Astrocyte of the cerebellum (primary cell): ENCODE measurements around the gene RLF.

Experiments used
- DNase-seq: peaks from one replicate; pipeline ENCODE4 v3.0.0-alpha.2; 2011; ENCODE audit warnings: low read depth
- H3K4me3 ChIP-seq: 2 replicates; pipeline ENCODE4 v1.5.1; 2011; ENCODE audit warnings: mild to moderate bottlenecking, low read depth, low read length, moderate library complexity
- in situ Hi-C: cut with HindIII; loops from 2 replicates; pipeline ENCODE4 v1.10.0; 2017; ENCODE audit warnings: low sequenced_read_pairs
- TF ChIP-seq, protein P1 (sequence below): IDR thresholded peaks from 2 replicates; pipeline ENCODE4 v1.5.1; 2012; ENCODE audit warnings: low read length, low read depth, moderate library complexity, mild to moderate bottlenecking; ENCODE audit errors: missing control alignments

The RLF gene

DNA sequence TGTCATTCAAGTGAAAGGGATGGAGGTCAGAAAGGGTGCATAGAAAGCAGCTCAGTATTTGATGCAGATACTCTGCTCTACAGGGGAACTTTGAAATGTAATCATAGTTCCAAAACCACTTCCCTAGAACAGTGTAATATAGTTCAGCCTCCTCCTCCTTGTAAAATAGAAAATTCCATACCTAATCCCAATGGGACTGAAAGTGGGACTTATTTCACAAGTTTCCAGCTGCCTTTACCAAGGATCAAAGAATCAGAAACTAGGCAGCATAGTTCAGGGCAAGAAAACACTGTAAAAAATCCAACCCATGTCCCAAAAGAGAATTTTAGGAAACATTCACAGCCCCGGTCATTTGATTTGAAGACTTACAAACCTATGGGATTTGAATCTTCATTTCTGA lies 78.4 kb downstream of the RLF start:
- no peak overlapping the region for H3K4me3 ChIP-seq
- in situ Hi-C loops = no loop called here
- no peak for DNase-seq
- TF ChIP-seq, protein P1, sequence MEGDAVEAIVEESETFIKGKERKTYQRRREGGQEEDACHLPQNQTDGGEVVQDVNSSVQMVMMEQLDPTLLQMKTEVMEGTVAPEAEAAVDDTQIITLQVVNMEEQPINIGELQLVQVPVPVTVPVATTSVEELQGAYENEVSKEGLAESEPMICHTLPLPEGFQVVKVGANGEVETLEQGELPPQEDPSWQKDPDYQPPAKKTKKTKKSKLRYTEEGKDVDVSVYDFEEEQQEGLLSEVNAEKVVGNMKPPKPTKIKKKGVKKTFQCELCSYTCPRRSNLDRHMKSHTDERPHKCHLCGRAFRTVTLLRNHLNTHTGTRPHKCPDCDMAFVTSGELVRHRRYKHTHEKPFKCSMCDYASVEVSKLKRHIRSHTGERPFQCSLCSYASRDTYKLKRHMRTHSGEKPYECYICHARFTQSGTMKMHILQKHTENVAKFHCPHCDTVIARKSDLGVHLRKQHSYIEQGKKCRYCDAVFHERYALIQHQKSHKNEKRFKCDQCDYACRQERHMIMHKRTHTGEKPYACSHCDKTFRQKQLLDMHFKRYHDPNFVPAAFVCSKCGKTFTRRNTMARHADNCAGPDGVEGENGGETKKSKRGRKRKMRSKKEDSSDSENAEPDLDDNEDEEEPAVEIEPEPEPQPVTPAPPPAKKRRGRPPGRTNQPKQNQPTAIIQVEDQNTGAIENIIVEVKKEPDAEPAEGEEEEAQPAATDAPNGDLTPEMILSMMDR = no peak

DNA sequence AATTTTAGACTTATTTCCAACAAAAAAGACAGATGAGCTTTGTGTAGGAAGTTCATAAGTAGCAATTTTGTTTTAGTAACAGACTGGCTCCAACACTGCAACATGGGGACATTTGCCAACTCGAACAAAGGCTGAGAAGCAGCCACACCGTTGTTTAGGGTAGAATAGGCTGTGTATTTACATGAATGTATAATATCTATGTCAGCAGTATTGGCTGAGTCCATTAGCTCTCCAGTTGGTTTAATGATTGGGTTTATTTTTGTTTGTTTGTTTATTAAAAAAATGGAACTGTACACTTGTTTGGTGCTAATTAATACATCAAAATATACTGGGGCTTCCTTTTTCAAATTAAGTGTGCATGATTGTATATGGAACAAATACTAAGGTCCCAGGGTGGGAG lies 79.2 kb downstream of the RLF start:
- TF ChIP-seq, protein P1 = no peak
- in situ Hi-C loops = no loop called here
- H3K4me3 ChIP-seq = no peak overlapping the region
- no peak for DNase-seq

DNA sequence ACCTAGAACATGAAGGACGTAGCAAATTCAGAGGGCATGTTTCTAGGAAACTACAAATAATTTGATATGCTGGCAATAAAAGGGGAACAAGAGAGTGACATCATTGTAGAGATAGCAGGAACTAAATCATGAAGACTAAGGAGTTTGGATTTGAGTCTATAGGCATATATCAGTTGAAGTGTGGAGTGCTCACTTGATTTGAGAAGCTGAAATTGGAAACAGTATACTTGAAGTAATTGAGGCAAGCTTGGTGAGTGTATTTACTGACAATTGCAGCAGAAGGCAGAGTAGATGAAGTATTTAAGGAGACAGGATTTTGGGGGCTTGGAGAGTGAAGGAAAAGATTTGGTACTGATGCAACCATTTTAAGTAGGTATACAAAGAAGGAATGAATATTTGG lies 80.2 kb downstream of the RLF start:
- TF ChIP-seq, protein P1 = no peak
- H3K4me3 ChIP-seq = no peak overlapping the region
- DNase-seq = no peak
- in situ Hi-C loops = no loop called here

DNA sequence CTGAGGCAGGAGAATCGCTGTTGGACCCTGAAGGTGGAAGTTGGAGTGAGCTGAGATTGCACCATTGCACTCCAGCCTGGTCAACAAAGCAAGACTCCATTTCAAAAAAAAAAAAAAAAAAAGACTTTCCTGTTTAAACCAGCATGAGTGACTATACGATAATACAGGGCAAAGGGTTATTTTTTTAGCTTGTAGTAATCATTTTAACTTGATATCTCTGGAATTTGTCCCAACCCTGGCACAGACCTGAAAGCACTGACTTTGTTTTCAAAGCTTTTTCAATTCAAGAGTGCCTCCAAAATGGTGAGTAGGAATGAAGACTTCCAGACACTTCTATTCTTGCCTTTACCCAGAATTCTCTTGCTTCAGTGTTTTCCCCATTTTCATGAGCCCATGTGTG lies 82.2 kb downstream of the RLF start:
- TF ChIP-seq, protein P1 = no peak
- DNase-seq = no peak
- in situ Hi-C loops = no loop called here
- H3K4me3 ChIP-seq = no peak overlapping the region

DNA sequence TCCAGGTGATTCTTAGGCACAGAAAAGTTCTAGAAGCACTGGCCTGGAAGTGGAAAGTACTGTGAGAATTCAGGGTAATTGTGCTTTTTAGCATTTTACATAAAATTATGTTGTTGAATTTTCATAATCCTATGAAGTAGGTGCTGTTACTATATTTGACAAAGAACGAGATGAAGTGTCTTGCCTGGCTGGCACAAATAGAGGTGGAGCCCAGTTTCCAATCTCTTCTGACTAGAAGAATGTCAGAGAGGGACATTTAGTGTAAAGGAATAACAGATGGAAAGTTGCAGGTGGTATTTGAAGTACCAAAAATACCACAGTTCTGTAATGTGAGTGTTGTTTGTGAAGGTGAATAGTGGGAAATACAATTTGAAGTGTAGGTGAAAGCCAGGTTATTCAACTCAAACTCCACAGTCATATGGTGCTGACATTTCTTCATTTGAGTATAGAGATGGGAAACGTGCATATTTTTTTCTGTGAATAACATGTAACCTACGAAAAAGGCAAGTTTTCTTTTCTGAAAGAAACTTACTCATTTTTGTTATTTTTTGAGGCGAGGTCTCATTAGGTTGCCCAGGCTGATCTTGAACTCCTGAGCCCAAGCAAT lies 83.1 kb downstream of the RLF start:
- H3K4me3 ChIP-seq = no peak overlapping the region
- in situ Hi-C loops = no loop called here
- no peak for DNase-seq
- TF ChIP-seq, protein P1 = no peak

DNA sequence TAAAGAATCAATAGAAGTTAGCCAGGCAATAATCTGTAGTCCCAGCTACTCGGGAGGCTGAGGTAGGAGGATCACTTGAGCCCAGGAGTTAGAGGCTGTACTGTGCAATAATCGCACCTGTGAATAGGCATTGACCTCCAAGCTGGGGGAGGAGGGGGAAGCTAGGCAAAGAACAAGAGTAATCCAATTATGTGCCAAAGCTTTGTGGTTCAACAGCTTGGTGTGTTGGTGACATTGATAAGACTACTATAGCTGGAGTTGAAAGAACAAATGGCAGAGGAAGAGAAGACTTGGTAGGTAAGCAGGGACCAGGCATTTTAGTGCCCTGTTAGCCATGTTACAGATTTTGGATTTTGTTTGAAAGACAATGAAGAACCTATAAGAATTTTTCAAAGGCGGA lies 84.5 kb downstream of the RLF start:
- TF ChIP-seq, protein P1 = no peak
- H3K4me3 ChIP-seq = no peak overlapping the region
- in situ Hi-C loops = no loop called here
- DNase-seq = no peak

DNA sequence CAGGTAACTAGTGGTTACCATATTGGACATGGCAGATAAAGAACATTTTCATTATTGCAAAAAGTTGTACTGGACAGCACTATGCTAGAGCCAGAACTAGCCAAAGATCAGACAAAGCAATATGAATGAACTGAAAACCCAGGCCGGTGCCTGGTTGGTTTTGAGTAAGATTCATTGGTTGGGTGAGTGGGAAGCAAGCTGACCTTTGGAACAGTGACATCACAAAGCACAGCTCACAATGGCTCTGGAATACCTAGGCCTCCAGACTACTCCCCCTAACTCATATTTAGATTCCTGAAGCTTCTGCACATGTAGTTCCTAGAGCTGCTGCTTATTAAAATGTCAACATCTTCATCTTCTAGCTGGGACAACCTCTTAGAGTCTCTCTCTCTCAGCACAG lies 86.5 kb downstream of the RLF start, which contains the start of gene TMCO2:
TMCO2 (plus strand) TSS at position 283 of the 400 bp plus-strand sequence; CDS start at position 340, 57 bp downstream.
- in situ Hi-C loops = no loop called here
- no peak within 1 kb of the TSS for H3K4me3 ChIP-seq
- no peak for DNase-seq
- TF ChIP-seq, protein P1 = no peak
